Measurements from ENCODE around the gene MSH2. TPM values are rescaled to one million over a fixed set of nuclear protein-coding genes. Genes with fewer than 3 reads are reported as not detected.

MSH2 gene
- total RNA-seq, 1 experiment from 2014 or later: 55.3 TPM

DNA sequence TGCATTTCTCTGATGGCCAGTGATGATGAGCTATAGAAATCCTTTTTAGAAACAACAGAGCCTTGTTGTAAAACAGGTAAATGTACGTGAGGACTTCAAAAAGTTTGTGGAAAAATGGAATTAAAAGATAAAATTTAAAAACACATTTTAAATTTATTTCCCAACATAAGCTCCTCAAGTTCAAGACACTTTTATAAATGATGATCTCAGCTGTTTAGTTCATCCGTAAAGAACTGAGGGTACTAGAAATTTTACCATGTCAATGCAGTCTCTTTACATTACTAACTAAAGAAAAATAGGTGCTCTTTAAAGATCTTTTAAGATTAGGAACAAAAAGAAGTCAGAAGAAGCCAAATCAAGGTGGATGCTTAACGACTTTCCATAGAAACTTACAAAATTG, 52.5 kb downstream of the MSH2 start:
- Mint-ChIP-seq H3K4me3 (ENCODE audit: low read depth, unreplicated experiment) (no peak overlapping the region), H3K4me1 (ENCODE audit: low read depth, unreplicated experiment) (peaks cover 15% of the 10 kb centered on the region), H3K27ac (ENCODE audit: unreplicated experiment) (no peak overlapping the region), H3K27me3 (ENCODE audit: unreplicated experiment) (no peaks in the 10 kb centered on the region), H3K36me3 (ENCODE audit: insufficient read depth, unreplicated experiment) (no peaks in the 10 kb centered on the region), H3K9me3 (ENCODE audit: low read depth, unreplicated experiment) (no peaks in the 10 kb centered on the region)
- DNase-seq: no peak
- BruUV-seq (replicated peaks): no TSS peak
- CTCF ChIA-PET: no interaction called here
- TF ChIP-seq, protein P1, sequence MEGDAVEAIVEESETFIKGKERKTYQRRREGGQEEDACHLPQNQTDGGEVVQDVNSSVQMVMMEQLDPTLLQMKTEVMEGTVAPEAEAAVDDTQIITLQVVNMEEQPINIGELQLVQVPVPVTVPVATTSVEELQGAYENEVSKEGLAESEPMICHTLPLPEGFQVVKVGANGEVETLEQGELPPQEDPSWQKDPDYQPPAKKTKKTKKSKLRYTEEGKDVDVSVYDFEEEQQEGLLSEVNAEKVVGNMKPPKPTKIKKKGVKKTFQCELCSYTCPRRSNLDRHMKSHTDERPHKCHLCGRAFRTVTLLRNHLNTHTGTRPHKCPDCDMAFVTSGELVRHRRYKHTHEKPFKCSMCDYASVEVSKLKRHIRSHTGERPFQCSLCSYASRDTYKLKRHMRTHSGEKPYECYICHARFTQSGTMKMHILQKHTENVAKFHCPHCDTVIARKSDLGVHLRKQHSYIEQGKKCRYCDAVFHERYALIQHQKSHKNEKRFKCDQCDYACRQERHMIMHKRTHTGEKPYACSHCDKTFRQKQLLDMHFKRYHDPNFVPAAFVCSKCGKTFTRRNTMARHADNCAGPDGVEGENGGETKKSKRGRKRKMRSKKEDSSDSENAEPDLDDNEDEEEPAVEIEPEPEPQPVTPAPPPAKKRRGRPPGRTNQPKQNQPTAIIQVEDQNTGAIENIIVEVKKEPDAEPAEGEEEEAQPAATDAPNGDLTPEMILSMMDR (IDR thresholded peaks at IDR 0.05; ENCODE audit: unreplicated experiment): no peak
- intact Hi-C loops (cut with micrococcal nuclease; ENCODE audit: unreplicated experiment): no loop called here

DNA sequence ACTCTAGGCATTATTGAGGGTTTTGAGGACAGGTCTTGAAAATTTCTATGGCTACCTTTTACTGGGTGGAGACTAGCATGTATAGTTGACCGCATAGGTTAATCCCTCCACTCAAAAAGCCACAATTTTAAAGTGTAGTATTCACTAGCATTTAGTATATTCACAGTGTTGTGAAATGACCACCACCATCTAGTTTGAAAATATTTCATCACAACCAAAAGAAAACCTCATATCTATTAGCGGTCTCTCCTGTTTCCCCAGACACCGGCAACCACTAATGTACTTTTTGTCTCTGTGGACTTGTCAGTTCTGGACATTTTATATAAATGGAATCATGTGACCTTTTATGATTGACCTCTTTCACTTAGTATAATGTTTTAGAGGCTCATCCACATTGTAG, 53.9 kb downstream of the MSH2 start:
- no peaks in the 10 kb centered on the region for H3K27me3 Mint-ChIP-seq (ENCODE audit: unreplicated experiment)
- no peak overlapping the region for H3K27ac Mint-ChIP-seq (ENCODE audit: unreplicated experiment)
- BruUV-seq (replicated peaks): no TSS peak
- no peak overlapping the region for H3K4me3 Mint-ChIP-seq (ENCODE audit: low read depth, unreplicated experiment)
- peaks cover 15% of the 10 kb centered on the region for H3K4me1 Mint-ChIP-seq (ENCODE audit: low read depth, unreplicated experiment)
- peaks cover 3% of the 10 kb centered on the region for H3K36me3 Mint-ChIP-seq (ENCODE audit: insufficient read depth, unreplicated experiment)
- intact Hi-C loops (cut with micrococcal nuclease; ENCODE audit: unreplicated experiment): no loop called here
- CTCF ChIA-PET: no interaction called here
- H3K9me3 Mint-ChIP-seq (ENCODE audit: low read depth, unreplicated experiment): peaks cover 1% of the 10 kb centered on the region
- DNase-seq: no peak
- TF ChIP-seq, protein P1 (IDR thresholded peaks at IDR 0.05; ENCODE audit: unreplicated experiment): no peak

DNA sequence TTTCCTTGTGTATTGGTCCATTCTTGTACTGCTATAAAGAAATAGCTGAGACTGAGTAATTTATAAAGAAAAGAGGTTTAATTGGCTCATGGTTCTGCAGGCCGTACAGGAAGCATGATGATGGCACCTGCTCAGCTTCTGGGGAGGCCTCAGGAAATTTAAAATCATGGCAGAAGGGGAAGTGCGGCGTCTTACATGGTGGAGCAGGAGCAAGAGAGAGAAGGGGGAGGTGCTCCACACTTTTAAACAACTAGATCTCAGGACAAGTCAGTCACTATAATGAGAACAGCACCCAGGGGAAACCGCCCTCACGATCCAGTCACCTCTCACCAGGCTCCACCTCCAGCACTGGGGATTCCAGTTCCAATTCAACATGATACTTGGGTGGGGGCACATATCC, 54.3 kb downstream of the MSH2 start:
- no peak for DNase-seq
- H3K4me3 Mint-ChIP-seq (ENCODE audit: low read depth, unreplicated experiment): no peak overlapping the region
- H3K27me3 Mint-ChIP-seq (ENCODE audit: unreplicated experiment): no peaks in the 10 kb centered on the region
- no peak overlapping the region for H3K27ac Mint-ChIP-seq (ENCODE audit: unreplicated experiment)
- H3K36me3 Mint-ChIP-seq (ENCODE audit: insufficient read depth, unreplicated experiment): peaks cover 6% of the 10 kb centered on the region
- peaks cover 15% of the 10 kb centered on the region for H3K4me1 Mint-ChIP-seq (ENCODE audit: low read depth, unreplicated experiment)
- TF ChIP-seq, protein P1 (IDR thresholded peaks at IDR 0.05; ENCODE audit: unreplicated experiment): no peak
- intact Hi-C loops (cut with micrococcal nuclease; ENCODE audit: unreplicated experiment): no loop called here
- CTCF ChIA-PET: no interaction called here
- no TSS peak for BruUV-seq (replicated peaks)
- peaks cover 3% of the 10 kb centered on the region for H3K9me3 Mint-ChIP-seq (ENCODE audit: low read depth, unreplicated experiment)

DNA sequence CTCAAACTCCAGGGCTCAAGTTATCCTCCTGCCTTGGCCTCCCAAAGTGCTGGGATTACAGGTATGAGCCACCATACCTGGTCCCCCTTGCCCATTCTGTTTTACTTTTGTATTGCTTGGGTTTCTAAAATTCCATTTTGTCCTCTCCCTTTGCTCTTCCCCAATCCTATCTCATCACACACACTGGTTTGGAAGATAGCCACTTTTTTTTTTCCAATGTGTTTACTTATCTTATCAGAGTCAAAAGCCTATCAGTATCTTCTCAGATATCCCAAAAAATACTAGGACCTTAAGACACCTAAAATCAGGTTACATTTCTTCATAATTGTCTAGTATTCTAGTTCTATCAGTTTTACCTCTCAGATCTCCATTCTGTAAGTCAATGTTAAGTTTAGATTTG, 56.1 kb downstream of the MSH2 start:
- Mint-ChIP-seq H3K4me3 (ENCODE audit: low read depth, unreplicated experiment) (no peak overlapping the region), H3K27ac (ENCODE audit: unreplicated experiment) (no peak overlapping the region), H3K4me1 (ENCODE audit: low read depth, unreplicated experiment) (peaks cover 15% of the 10 kb centered on the region), H3K9me3 (ENCODE audit: low read depth, unreplicated experiment) (peaks cover 3% of the 10 kb centered on the region), H3K27me3 (ENCODE audit: unreplicated experiment) (no peaks in the 10 kb centered on the region), H3K36me3 (ENCODE audit: insufficient read depth, unreplicated experiment) (peaks cover 12% of the 10 kb centered on the region)
- TF ChIP-seq, protein P1 (IDR thresholded peaks at IDR 0.05; ENCODE audit: unreplicated experiment): no peak
- DNase-seq: no peak
- CTCF ChIA-PET: no interaction called here
- intact Hi-C loops (cut with micrococcal nuclease; ENCODE audit: unreplicated experiment): no loop called here
- BruUV-seq (replicated peaks): no TSS peak

Data from Calu3 (cell line).